Measurements from ENCODE around the gene RHOB. TPM values are rescaled to one million over a fixed set of nuclear protein-coding genes. Genes with fewer than 3 reads are reported as not detected.
"Not testable (repeated sequence)": the region's sequence is repeated elsewhere in the genome, so short reads cannot be mapped to it uniquely, and the experiment has no call there.

The RHOB gene
- total RNA-seq, 1 donor from 2014 or later = 16.1 TPM

- Mint-ChIP-seq H3K27ac (no peak overlapping the region), H3K27me3 (ENCODE audit: insufficient read depth, low read depth) (peaks cover 16% of the 10 kb centered on the region), H3K9me3 (peaks cover 24% of the 10 kb centered on the region), H3K4me1 (peaks cover 11% of the 10 kb centered on the region), H3K4me3 (no peak overlapping the region), H3K36me3 (peaks cover 7% of the 10 kb centered on the region)
- no peak overlapping the region for H3K9ac ChIP-seq
- H2AFZ ChIP-seq (replicated peaks) = no peak overlapping the region
- H3K36me3 ChIP-seq = no peaks in the 10 kb centered on the region
- H3K4me2 ChIP-seq = no peak overlapping the region
- peaks cover 30% of the 10 kb centered on the region for H3K27me3 ChIP-seq
- no peaks in the 10 kb centered on the region for H3F3A ChIP-seq (ENCODE audit: low read depth)
- TF ChIP-seq EZH2 (IDR thresholded peaks at IDR 0.05) = no peak
- TF ChIP-seq CTCF (IDR thresholded peaks at IDR 0.05) = no peak
- no peak for TF ChIP-seq EZH2phosphoT487 (IDR thresholded peaks at IDR 0.05)
- H3K4me3 ChIP-seq = no peak overlapping the region
- DNase-seq (ENCODE audit: low spot score) = no peak
- H3K9me3 ChIP-seq (ENCODE audit: low read depth) = no peaks in the 10 kb centered on the region
- no peaks in the 10 kb centered on the region for H4K20me1 ChIP-seq (ENCODE audit: low read depth)
- H3K79me2 ChIP-seq (ENCODE audit: low read depth) = no peaks in the 10 kb centered on the region
- no peak overlapping the region for H3K27ac ChIP-seq
- peaks cover 2% of the 10 kb centered on the region for H3K4me1 ChIP-seq
These were observed 10.0 kb downstream of the RHOB start for GRCh38 chr2:20456636-20457426.

- Histone ChIP-seq H3F3A (ENCODE audit: low read depth) (no peaks in the 10 kb centered on the region), H3K9ac (no peak overlapping the region), H3K36me3 (no peaks in the 10 kb centered on the region), H3K27me3 (peaks cover 19% of the 10 kb centered on the region), H3K27ac (no peak overlapping the region), H3K4me1 (peaks cover 2% of the 10 kb centered on the region), H3K4me3 (no peak overlapping the region), H2AFZ (replicated peaks) (no peak overlapping the region), H3K9me3 (ENCODE audit: low read depth) (no peaks in the 10 kb centered on the region), H3K79me2 (ENCODE audit: low read depth) (no peaks in the 10 kb centered on the region), H3K4me2 (no peak overlapping the region), H4K20me1 (ENCODE audit: low read depth) (no peaks in the 10 kb centered on the region)
- TF ChIP-seq CTCF (IDR thresholded peaks at IDR 0.05) = no peak
- no peak for TF ChIP-seq EZH2phosphoT487 (IDR thresholded peaks at IDR 0.05)
- no peak for TF ChIP-seq EZH2 (IDR thresholded peaks at IDR 0.05)
- H3K9me3 Mint-ChIP-seq = peaks cover 28% of the 10 kb centered on the region
- no peak overlapping the region for H3K4me3 Mint-ChIP-seq
- no peak overlapping the region for H3K27ac Mint-ChIP-seq
- peaks cover 16% of the 10 kb centered on the region for H3K27me3 Mint-ChIP-seq (ENCODE audit: insufficient read depth, low read depth)
- peaks cover 11% of the 10 kb centered on the region for H3K4me1 Mint-ChIP-seq
- H3K36me3 Mint-ChIP-seq = peaks cover 7% of the 10 kb centered on the region
- DNase-seq (ENCODE audit: low spot score) = no peak
These were observed 11.1 kb downstream of the RHOB start for GRCh38 chr2:20457661-20458630.

GRCh38 chr2:20458737-20459484 lies 12.0 kb downstream of the RHOB start:
- H3K4me1 Mint-ChIP-seq = peaks cover 11% of the 10 kb centered on the region

More at GRCh38 chr2:20458737-20459484, 12.0 kb downstream of the RHOB start:
- H3K27me3 Mint-ChIP-seq (ENCODE audit: insufficient read depth, low read depth) = peaks cover 16% of the 10 kb centered on the region
- H3K27ac Mint-ChIP-seq; H3K4me3 ChIP-seq; H3K4me2 ChIP-seq; H2AFZ ChIP-seq (replicated peaks); H4K20me1 ChIP-seq (ENCODE audit: low read depth); H3K9ac ChIP-seq; H3K79me2 ChIP-seq (ENCODE audit: low read depth); H3K36me3 ChIP-seq; H3K4me3 Mint-ChIP-seq; DNase-seq (ENCODE audit: low spot score); H3K4me1 ChIP-seq; H3F3A ChIP-seq (ENCODE audit: low read depth); H3K9me3 ChIP-seq (ENCODE audit: low read depth); H3K36me3 Mint-ChIP-seq; H3K27ac ChIP-seq: not testable (repeated sequence)
- H3K9me3 Mint-ChIP-seq = peaks cover 26% of the 10 kb centered on the region
- H3K27me3 ChIP-seq = peaks cover 11% of the 10 kb centered on the region
